ENCODE data around the gene GARNL3. TPM values are rescaled to one million over a fixed set of nuclear protein-coding genes. Genes with fewer than 3 reads are reported as not detected.

The GARNL3 gene
- total and polyA plus RNA-seq, 2 experiments from 2014 or later = 9.5 to 10.5 TPM

- H3K4me1 ChIP-seq (ENCODE audit: insufficient read depth) = peaks cover 4% of the 10 kb centered on the region
- H3K9me3 ChIP-seq (ENCODE audit: low read depth) = no peaks in the 10 kb centered on the region
- no peak overlapping the region for H2AFZ ChIP-seq
- DNase-seq (ENCODE audit: low spot score) = no peak
- no peaks in the 10 kb centered on the region for H3K27me3 ChIP-seq
- TF ChIP-seq EZH2 (IDR thresholded peaks at IDR 0.05; ENCODE audit: borderline replicate concordance) (no peak), EZH2phosphoT487 (IDR thresholded peaks at IDR 0.05; ENCODE audit: low read depth, severe bottlenecking, unreplicated experiment) (no peak)
- TF ChIP-seq, protein P1, sequence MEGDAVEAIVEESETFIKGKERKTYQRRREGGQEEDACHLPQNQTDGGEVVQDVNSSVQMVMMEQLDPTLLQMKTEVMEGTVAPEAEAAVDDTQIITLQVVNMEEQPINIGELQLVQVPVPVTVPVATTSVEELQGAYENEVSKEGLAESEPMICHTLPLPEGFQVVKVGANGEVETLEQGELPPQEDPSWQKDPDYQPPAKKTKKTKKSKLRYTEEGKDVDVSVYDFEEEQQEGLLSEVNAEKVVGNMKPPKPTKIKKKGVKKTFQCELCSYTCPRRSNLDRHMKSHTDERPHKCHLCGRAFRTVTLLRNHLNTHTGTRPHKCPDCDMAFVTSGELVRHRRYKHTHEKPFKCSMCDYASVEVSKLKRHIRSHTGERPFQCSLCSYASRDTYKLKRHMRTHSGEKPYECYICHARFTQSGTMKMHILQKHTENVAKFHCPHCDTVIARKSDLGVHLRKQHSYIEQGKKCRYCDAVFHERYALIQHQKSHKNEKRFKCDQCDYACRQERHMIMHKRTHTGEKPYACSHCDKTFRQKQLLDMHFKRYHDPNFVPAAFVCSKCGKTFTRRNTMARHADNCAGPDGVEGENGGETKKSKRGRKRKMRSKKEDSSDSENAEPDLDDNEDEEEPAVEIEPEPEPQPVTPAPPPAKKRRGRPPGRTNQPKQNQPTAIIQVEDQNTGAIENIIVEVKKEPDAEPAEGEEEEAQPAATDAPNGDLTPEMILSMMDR (IDR thresholded peaks at IDR 0.05; ENCODE audit: poor library complexity) = no peak
- H3K9me2 ChIP-seq (replicated peaks; ENCODE audit: insufficient read depth) = no peaks in the 10 kb centered on the region
- H3K4me2 ChIP-seq = no peak overlapping the region
- no peak overlapping the region for H3K4me3 ChIP-seq
- H3K36me3 ChIP-seq (replicated peaks; ENCODE audit: insufficient read depth, low read depth) = no peaks in the 10 kb centered on the region
- no peak overlapping the region for H3K27ac ChIP-seq
- H3K79me2 ChIP-seq = no peaks in the 10 kb centered on the region
- H4K20me1 ChIP-seq (ENCODE audit: insufficient read depth, poor library complexity, severe bottlenecking) = no peaks in the 10 kb centered on the region
Observed at GRCh38 chr9:127263664-127264063, 910 bp upstream of the GARNL3 start.

- Histone ChIP-seq H3K4me3 (no peak overlapping the region), H3K4me1 (ENCODE audit: insufficient read depth) (peaks cover 4% of the 10 kb centered on the region), H3K27ac (no peak overlapping the region), H3K36me3 (replicated peaks; ENCODE audit: insufficient read depth, low read depth) (no peaks in the 10 kb centered on the region), H3K9me2 (replicated peaks; ENCODE audit: insufficient read depth) (no peaks in the 10 kb centered on the region), H4K20me1 (ENCODE audit: insufficient read depth, poor library complexity, severe bottlenecking) (no peaks in the 10 kb centered on the region), H2AFZ (no peak overlapping the region), H3K9me3 (ENCODE audit: low read depth) (no peaks in the 10 kb centered on the region), H3K4me2 (no peak overlapping the region), H3K27me3 (no peaks in the 10 kb centered on the region), H3K79me2 (no peaks in the 10 kb centered on the region)
- no peak for DNase-seq (ENCODE audit: low spot score)
- no peak for TF ChIP-seq EZH2 (IDR thresholded peaks at IDR 0.05; ENCODE audit: borderline replicate concordance)
- no peak for TF ChIP-seq EZH2phosphoT487 (IDR thresholded peaks at IDR 0.05; ENCODE audit: low read depth, severe bottlenecking, unreplicated experiment)
- TF ChIP-seq, protein P1 (IDR thresholded peaks at IDR 0.05; ENCODE audit: poor library complexity) = no peak
- 67% methylated on average over 5 of the region's 5 CpGs for WGBS (ENCODE audit: low lambda C conversion rate, missing lambda C conversion rate)
Observed at GRCh38 chr9:127267793-127268525, 3.4 kb downstream of the GARNL3 start.

GRCh38 chr9:127269449-127269848 lies 4.9 kb downstream of the GARNL3 start:
- WGBS (ENCODE audit: low lambda C conversion rate, missing lambda C conversion rate) = 97% methylated on average over 1 of the region's 1 CpG
- H3K4me1 ChIP-seq (ENCODE audit: insufficient read depth) = no peaks in the 10 kb centered on the region
- no peaks in the 10 kb centered on the region for H3K27me3 ChIP-seq
- H3K9me3 ChIP-seq (ENCODE audit: low read depth) = no peaks in the 10 kb centered on the region
- no peak overlapping the region for H3K4me2 ChIP-seq
- no peaks in the 10 kb centered on the region for H4K20me1 ChIP-seq (ENCODE audit: insufficient read depth, poor library complexity, severe bottlenecking)
- H3K9me2 ChIP-seq (replicated peaks; ENCODE audit: insufficient read depth) = no peaks in the 10 kb centered on the region
- no peak overlapping the region for H3K4me3 ChIP-seq
- DNase-seq (ENCODE audit: low spot score) = no peak
- H3K27ac ChIP-seq = no peak overlapping the region
- H2AFZ ChIP-seq = no peak overlapping the region
- no peaks in the 10 kb centered on the region for H3K79me2 ChIP-seq
- H3K36me3 ChIP-seq (replicated peaks; ENCODE audit: insufficient read depth, low read depth) = no peaks in the 10 kb centered on the region
- no peak for TF ChIP-seq EZH2phosphoT487 (IDR thresholded peaks at IDR 0.05; ENCODE audit: low read depth, severe bottlenecking, unreplicated experiment)
- TF ChIP-seq, protein P1 (IDR thresholded peaks at IDR 0.05; ENCODE audit: poor library complexity) = no peak
- no peak for TF ChIP-seq EZH2 (IDR thresholded peaks at IDR 0.05; ENCODE audit: borderline replicate concordance)

Measured in hepatocyte (in vitro differentiated cells).